ENCODE measurements around the gene ISG15. TPM values are rescaled to one million over a fixed set of nuclear protein-coding genes. Genes with fewer than 3 reads are reported as not detected.

The ISG15 gene
- total RNA-seq, 1 experiment from 2014 or later = 98.4 TPM

- no peaks in the 10 kb centered on the region for H3K27me3 ChIP-seq
- no peak for DNase-seq
- H3K4me3 ChIP-seq = no peak overlapping the region
- peaks cover 5% of the 10 kb centered on the region for H3K36me3 ChIP-seq
- H3K9me3 ChIP-seq = no peaks in the 10 kb centered on the region
Observed at GRCh38 chr1:1043411-1043810, 30.1 kb downstream of the ISG15 start.

GRCh38 chr1:1043921-1044320 lies 30.6 kb downstream of the ISG15 start:
- Histone ChIP-seq H3K4me3 (no peak overlapping the region), H3K36me3 (peaks cover 5% of the 10 kb centered on the region), H3K9me3 (no peaks in the 10 kb centered on the region), H3K27me3 (no peaks in the 10 kb centered on the region)
- no peak for DNase-seq

- no peaks in the 10 kb centered on the region for H3K27me3 ChIP-seq
- H3K36me3 ChIP-seq = peaks cover 5% of the 10 kb centered on the region
- H3K9me3 ChIP-seq = no peaks in the 10 kb centered on the region
- no peak for DNase-seq
- no peak overlapping the region for H3K4me3 ChIP-seq
Observed at GRCh38 chr1:1044455-1045078, 31.3 kb downstream of the ISG15 start.

- Histone ChIP-seq H3K4me3 (no peak overlapping the region), H3K9me3 (no peaks in the 10 kb centered on the region), H3K36me3 (peaks cover 5% of the 10 kb centered on the region), H3K27me3 (no peaks in the 10 kb centered on the region)
- no peak for DNase-seq
Observed at GRCh38 chr1:1045129-1045528, 31.8 kb downstream of the ISG15 start.

GRCh38 chr1:1046243-1046642 lies 32.9 kb downstream of the ISG15 start:
- Histone ChIP-seq H3K4me3 (no peak overlapping the region), H3K36me3 (peaks cover 5% of the 10 kb centered on the region), H3K27me3 (no peaks in the 10 kb centered on the region), H3K9me3 (no peaks in the 10 kb centered on the region)
- no peak for DNase-seq

GRCh38 chr1:1046767-1047166 lies 33.5 kb downstream of the ISG15 start:
- H3K4me3 ChIP-seq = no peak overlapping the region
- no peak for DNase-seq
- H3K36me3 ChIP-seq = peaks cover 10% of the 10 kb centered on the region
- no peaks in the 10 kb centered on the region for H3K9me3 ChIP-seq
- no peaks in the 10 kb centered on the region for H3K27me3 ChIP-seq

GRCh38 chr1:1047407-1047806 lies 34.1 kb downstream of the ISG15 start:
- Histone ChIP-seq H3K4me3 (no peak overlapping the region), H3K9me3 (no peaks in the 10 kb centered on the region), H3K36me3 (peaks cover 8% of the 10 kb centered on the region), H3K27me3 (no peaks in the 10 kb centered on the region)
- DNase-seq = no peak

- no peak for DNase-seq
- H3K4me3 ChIP-seq = no peak overlapping the region
- no peaks in the 10 kb centered on the region for H3K9me3 ChIP-seq
- no peaks in the 10 kb centered on the region for H3K27me3 ChIP-seq
- H3K36me3 ChIP-seq = peaks cover 8% of the 10 kb centered on the region
Observed at GRCh38 chr1:1047963-1048362, 34.7 kb downstream of the ISG15 start.

- H3K9me3 ChIP-seq = no peaks in the 10 kb centered on the region
- H3K36me3 ChIP-seq = peaks cover 8% of the 10 kb centered on the region; the same call in 1 of the 2 replicates
- no peak for DNase-seq
- no peaks in the 10 kb centered on the region for H3K27me3 ChIP-seq
- H3K4me3 ChIP-seq = no peak overlapping the region
Observed at GRCh38 chr1:1048765-1049164, 35.5 kb downstream of the ISG15 start.

- Histone ChIP-seq H3K36me3 (peaks cover 8% of the 10 kb centered on the region; the same call in 1 of the 2 replicates), H3K4me3 (no peak overlapping the region), H3K27me3 (no peaks in the 10 kb centered on the region), H3K9me3 (no peaks in the 10 kb centered on the region)
- no peak for DNase-seq
Observed at GRCh38 chr1:1049318-1050165, 36.2 kb downstream of the ISG15 start.

GRCh38 chr1:1050577-1051052 lies 37.3 kb downstream of the ISG15 start:
- no peaks in the 10 kb centered on the region for H3K27me3 ChIP-seq

GRCh38 chr1:1051127-1051810 lies 38.0 kb downstream of the ISG15 start:
- no peaks in the 10 kb centered on the region for H3K9me3 ChIP-seq
- H3K4me3 ChIP-seq = no peak overlapping the region
- DNase-seq = no peak
- H3K27me3 ChIP-seq = no peaks in the 10 kb centered on the region
- H3K36me3 ChIP-seq = peaks cover 6% of the 10 kb centered on the region; the same call in 1 of the 2 replicates

More at GRCh38 chr1:1050577-1051052, 37.3 kb downstream of the ISG15 start:
- H3K9me3 ChIP-seq = no peaks in the 10 kb centered on the region
- no peak overlapping the region for H3K4me3 ChIP-seq
- DNase-seq = no peak
- H3K36me3 ChIP-seq = peaks cover 6% of the 10 kb centered on the region; the same call in 1 of the 2 replicates

- Histone ChIP-seq H3K4me3 (no peak overlapping the region), H3K9me3 (no peaks in the 10 kb centered on the region), H3K27me3 (no peaks in the 10 kb centered on the region), H3K36me3 (peaks cover 6% of the 10 kb centered on the region; the same call in 1 of the 2 replicates)
- no peak for DNase-seq
Observed at GRCh38 chr1:1052003-1052840, 38.9 kb downstream of the ISG15 start.

- no peaks in the 10 kb centered on the region for H3K9me3 ChIP-seq
- no peak for DNase-seq
- no peak overlapping the region for H3K4me3 ChIP-seq
- no peaks in the 10 kb centered on the region for H3K27me3 ChIP-seq
- peaks cover 6% of the 10 kb centered on the region; the same call in 1 of the 2 replicates for H3K36me3 ChIP-seq
Observed at GRCh38 chr1:1053022-1053421, 39.7 kb downstream of the ISG15 start.

GRCh38 chr1:1053682-1054081 lies 40.4 kb downstream of the ISG15 start:
- Histone ChIP-seq H3K36me3 (peaks cover 6% of the 10 kb centered on the region; the same call in 1 of the 2 replicates), H3K4me3 (no peak overlapping the region), H3K9me3 (no peaks in the 10 kb centered on the region), H3K27me3 (no peaks in the 10 kb centered on the region)
- no peak for DNase-seq

GRCh38 chr1:1054099-1054700 lies 40.9 kb downstream of the ISG15 start:
- Histone ChIP-seq H3K4me3 (no peak overlapping the region), H3K9me3 (no peaks in the 10 kb centered on the region), H3K36me3 (peaks cover 6% of the 10 kb centered on the region; the same call in 1 of the 2 replicates), H3K27me3 (no peaks in the 10 kb centered on the region)
- no peak for DNase-seq

All from MG63 (cell line).